ENCODE results near the gene NIPBL. TPM values are rescaled to one million over a fixed set of nuclear protein-coding genes. Genes with fewer than 3 reads are reported as not detected.

Gene NIPBL
- total RNA-seq, 1 experiment from 2014 or later, result 124 TPM

DNA sequence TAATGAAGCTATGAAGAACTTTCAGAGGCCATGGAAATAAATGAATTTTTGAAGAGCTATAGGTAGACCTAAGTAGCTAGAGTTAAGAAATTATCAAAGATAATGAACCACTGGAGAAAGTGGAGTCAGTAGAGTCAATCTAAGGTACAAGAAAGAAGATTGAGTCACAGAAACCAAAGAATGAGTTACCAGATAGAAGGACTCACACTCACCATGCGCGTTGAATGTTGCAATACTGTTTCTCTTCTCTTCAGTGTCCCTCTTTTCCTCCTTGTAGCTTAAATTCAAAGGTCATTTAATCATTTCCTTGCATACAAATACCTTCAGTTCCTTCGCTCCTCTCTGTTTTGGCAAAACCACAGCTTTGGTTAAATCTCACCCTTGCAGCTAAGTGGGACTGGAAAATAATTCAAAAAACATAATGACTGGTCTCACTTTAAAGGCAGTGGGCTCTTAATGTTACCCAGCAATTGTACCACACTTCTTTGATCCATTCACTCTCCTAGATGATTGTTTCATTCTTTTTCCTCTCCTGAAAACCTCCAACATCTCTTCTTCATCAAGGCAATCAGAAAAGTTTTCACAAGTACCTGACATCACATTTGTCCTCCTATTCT, 58.3 kb downstream of the NIPBL start:
- DNase-seq, result no peak
- H4K20me1 ChIP-seq (ENCODE audit: insufficient read depth), result peaks cover 33% of the 10 kb centered on the region
- H3K9me2 ChIP-seq (ENCODE audit: insufficient read depth), result no peaks in the 10 kb centered on the region
- ChIA-PET POLR2A (ENCODE audit: unreplicated experiment) (no interaction called here), CTCF (no interaction called here)
- no peak overlapping the region for H3K27ac ChIP-seq
- TF ChIP-seq, protein P1, sequence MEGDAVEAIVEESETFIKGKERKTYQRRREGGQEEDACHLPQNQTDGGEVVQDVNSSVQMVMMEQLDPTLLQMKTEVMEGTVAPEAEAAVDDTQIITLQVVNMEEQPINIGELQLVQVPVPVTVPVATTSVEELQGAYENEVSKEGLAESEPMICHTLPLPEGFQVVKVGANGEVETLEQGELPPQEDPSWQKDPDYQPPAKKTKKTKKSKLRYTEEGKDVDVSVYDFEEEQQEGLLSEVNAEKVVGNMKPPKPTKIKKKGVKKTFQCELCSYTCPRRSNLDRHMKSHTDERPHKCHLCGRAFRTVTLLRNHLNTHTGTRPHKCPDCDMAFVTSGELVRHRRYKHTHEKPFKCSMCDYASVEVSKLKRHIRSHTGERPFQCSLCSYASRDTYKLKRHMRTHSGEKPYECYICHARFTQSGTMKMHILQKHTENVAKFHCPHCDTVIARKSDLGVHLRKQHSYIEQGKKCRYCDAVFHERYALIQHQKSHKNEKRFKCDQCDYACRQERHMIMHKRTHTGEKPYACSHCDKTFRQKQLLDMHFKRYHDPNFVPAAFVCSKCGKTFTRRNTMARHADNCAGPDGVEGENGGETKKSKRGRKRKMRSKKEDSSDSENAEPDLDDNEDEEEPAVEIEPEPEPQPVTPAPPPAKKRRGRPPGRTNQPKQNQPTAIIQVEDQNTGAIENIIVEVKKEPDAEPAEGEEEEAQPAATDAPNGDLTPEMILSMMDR (conservative IDR thresholded peaks at IDR 0.05), result no peak
- no peak for TF ChIP-seq EZH2 (IDR thresholded peaks at IDR 0.05; ENCODE audit: low read depth)
- no peaks in the 10 kb centered on the region for H3K36me3 ChIP-seq (ENCODE audit: low read depth)
- H3K4me2 ChIP-seq, result no peak overlapping the region
- H2AFZ ChIP-seq, result no peak overlapping the region
- H3K9me3 ChIP-seq (ENCODE audit: insufficient read depth, low read depth), result no peaks in the 10 kb centered on the region
- H3K4me3 ChIP-seq, result no peak overlapping the region
- H3K27me3 ChIP-seq (ENCODE audit: insufficient read depth, low read depth), result no peaks in the 10 kb centered on the region
- intact Hi-C loops (cut with micrococcal nuclease; ENCODE audit: unreplicated experiment), result no loop called here
- peaks cover 9% of the 10 kb centered on the region for H3K4me1 ChIP-seq (replicated peaks; ENCODE audit: insufficient read depth)
- peaks cover 100% of the 10 kb centered on the region for H3K79me2 ChIP-seq (ENCODE audit: low read depth)
- peaks cover 4% of the 10 kb centered on the region; the same call in 1 of the 2 replicates for H3F3A ChIP-seq (ENCODE audit: insufficient read depth, low read depth)
- no TSS peak for BruUV-seq (replicated peaks)

DNA sequence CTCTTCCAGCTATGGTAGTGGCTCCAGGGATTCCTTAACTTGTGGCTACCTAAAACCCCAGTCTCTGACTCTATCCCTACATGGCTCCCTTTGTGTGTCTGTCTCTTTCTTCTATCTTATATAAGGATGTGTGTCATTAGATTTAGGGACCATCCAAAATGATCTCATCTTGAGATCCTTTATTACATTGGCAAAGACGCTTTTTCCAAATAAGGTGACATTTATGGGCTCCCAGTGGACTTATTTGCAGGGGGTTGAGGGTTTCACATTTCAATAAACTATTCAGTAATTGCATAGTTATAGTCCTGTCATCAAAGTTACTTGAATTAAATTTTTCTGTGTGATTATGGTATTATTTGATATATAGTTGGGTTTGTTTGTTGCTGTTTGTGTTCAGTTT, 59.2 kb downstream of the NIPBL start:
- H3K27ac ChIP-seq, result no peak overlapping the region
- H3F3A ChIP-seq (ENCODE audit: insufficient read depth, low read depth), result peaks cover 4% of the 10 kb centered on the region; the same call in 1 of the 2 replicates
- ChIA-PET POLR2A (ENCODE audit: unreplicated experiment) (no interaction called here), CTCF (no interaction called here)
- peaks cover 33% of the 10 kb centered on the region for H4K20me1 ChIP-seq (ENCODE audit: insufficient read depth)
- no peaks in the 10 kb centered on the region for H3K9me2 ChIP-seq (ENCODE audit: insufficient read depth)
- TF ChIP-seq, protein P1 (conservative IDR thresholded peaks at IDR 0.05), result no peak
- TF ChIP-seq EZH2 (IDR thresholded peaks at IDR 0.05; ENCODE audit: low read depth), result no peak
- no peak overlapping the region for H2AFZ ChIP-seq
- H3K27me3 ChIP-seq (ENCODE audit: insufficient read depth, low read depth), result no peaks in the 10 kb centered on the region
- H3K36me3 ChIP-seq (ENCODE audit: low read depth), result no peaks in the 10 kb centered on the region
- no peaks in the 10 kb centered on the region for H3K9me3 ChIP-seq (ENCODE audit: insufficient read depth, low read depth)
- intact Hi-C loops (cut with micrococcal nuclease; ENCODE audit: unreplicated experiment), result no loop called here
- BruUV-seq (replicated peaks), result no TSS peak
- H3K4me3 ChIP-seq, result no peak overlapping the region
- H3K79me2 ChIP-seq (ENCODE audit: low read depth), result peaks cover 100% of the 10 kb centered on the region
- no peak overlapping the region for H3K4me2 ChIP-seq
- H3K4me1 ChIP-seq (replicated peaks; ENCODE audit: insufficient read depth), result peaks cover 11% of the 10 kb centered on the region
- DNase-seq, result no peak

DNA sequence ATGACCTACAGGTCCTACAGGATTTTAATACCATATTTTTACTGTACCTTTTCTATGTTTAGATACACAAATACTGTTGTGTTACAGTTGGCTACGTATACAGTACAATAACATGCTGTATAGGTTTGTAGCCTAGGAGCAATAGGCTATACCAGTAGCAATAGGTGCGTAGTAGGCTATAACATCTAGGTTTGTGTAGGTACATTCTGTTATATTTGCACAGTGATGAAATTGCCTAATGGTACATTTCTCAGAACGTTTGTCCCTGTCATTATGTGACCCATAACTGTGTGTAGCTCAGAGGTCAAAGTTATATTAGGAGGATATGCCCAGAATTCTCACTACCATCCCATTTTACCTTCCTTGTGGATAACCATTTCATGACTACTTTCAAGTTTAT, 59.7 kb downstream of the NIPBL start:
- H3K4me2 ChIP-seq, result no peak overlapping the region
- H2AFZ ChIP-seq, result no peak overlapping the region
- H3K4me1 ChIP-seq (replicated peaks; ENCODE audit: insufficient read depth), result peaks cover 11% of the 10 kb centered on the region
- ChIA-PET CTCF (no interaction called here), POLR2A (ENCODE audit: unreplicated experiment) (no interaction called here)
- TF ChIP-seq EZH2 (IDR thresholded peaks at IDR 0.05; ENCODE audit: low read depth), result no peak
- TF ChIP-seq, protein P1 (conservative IDR thresholded peaks at IDR 0.05), result no peak
- no peaks in the 10 kb centered on the region for H3K36me3 ChIP-seq (ENCODE audit: low read depth)
- no peak overlapping the region for H3K27ac ChIP-seq
- no TSS peak for BruUV-seq (replicated peaks)
- H3K27me3 ChIP-seq (ENCODE audit: insufficient read depth, low read depth), result no peaks in the 10 kb centered on the region
- H3K9me3 ChIP-seq (ENCODE audit: insufficient read depth, low read depth), result no peaks in the 10 kb centered on the region
- H3K4me3 ChIP-seq, result no peak overlapping the region
- intact Hi-C loops (cut with micrococcal nuclease; ENCODE audit: unreplicated experiment), result no loop called here
- DNase-seq, result no peak
- H3K79me2 ChIP-seq (ENCODE audit: low read depth), result peaks cover 100% of the 10 kb centered on the region
- H3F3A ChIP-seq (ENCODE audit: insufficient read depth, low read depth), result peaks cover 4% of the 10 kb centered on the region; the same call in 1 of the 2 replicates
- peaks cover 33% of the 10 kb centered on the region for H4K20me1 ChIP-seq (ENCODE audit: insufficient read depth)
- H3K9me2 ChIP-seq (ENCODE audit: insufficient read depth), result no peaks in the 10 kb centered on the region
